ENCODE results near the gene CD320. TPM values are rescaled to one million over a fixed set of nuclear protein-coding genes. Genes with fewer than 3 reads are reported as not detected.
A peak's percentile ranks its signal among the peaks of the same experiment; 100 is the strongest.
"Not testable (repeated sequence)": the region's sequence is repeated elsewhere in the genome, so short reads cannot be mapped to it uniquely, and the experiment has no call there.

Gene CD320
- total RNA-seq, 4 donors from 2014 or later = 25.7 to 63.2 (median 47.4) TPM

DNA sequence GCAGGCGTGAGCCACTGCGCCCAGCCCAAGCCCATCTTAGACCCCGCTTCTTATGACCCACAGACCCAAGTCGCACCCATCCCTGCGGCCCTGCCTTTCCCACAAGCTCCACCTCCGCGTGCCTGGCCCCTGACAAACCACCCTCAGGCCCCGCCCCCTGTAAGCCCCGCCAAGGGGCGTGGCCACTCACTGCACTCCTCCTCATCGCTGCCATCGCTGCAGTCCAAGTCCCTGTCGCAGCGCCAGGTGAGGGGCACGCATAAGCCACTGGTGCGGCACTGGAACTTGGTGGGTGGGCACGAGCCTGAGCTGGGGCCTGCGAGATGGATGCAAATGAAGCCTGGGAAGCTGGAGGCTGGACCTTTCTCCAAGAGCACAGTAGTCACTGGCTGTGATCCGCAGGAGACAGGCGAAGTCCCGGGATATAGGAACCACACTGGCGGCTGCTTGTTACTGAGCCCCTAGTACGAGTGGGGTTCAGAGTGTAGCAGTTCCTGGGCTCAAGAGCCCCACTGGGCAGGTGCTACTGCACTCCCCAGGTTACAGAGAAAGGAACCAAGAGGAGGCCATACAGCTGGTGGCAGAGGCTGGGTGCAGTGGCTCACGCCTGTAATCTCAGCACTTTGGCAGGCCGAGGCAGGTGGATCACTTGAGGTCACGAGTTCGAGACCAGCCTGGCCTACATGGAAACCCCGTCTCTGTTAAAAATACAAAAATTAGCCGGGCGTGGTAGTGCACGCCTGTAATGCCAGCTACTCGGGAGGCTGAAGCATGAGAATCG, 3.1 kb downstream of the CD320 start:
- WGBS = 85% methylated on average over 33 of the region's 33 CpGs
- intact Hi-C loops (cut with DNase I) = no loop called here
- H3K36me3 ChIP-seq = peaks cover 11 to 32% (median 25%) of the 10 kb centered on the region in 4 donors
- no peak for TF ChIP-seq POLR2A (IDR thresholded peaks at IDR 0.05; ENCODE audit: low read depth)
- TF ChIP-seq, protein P1, sequence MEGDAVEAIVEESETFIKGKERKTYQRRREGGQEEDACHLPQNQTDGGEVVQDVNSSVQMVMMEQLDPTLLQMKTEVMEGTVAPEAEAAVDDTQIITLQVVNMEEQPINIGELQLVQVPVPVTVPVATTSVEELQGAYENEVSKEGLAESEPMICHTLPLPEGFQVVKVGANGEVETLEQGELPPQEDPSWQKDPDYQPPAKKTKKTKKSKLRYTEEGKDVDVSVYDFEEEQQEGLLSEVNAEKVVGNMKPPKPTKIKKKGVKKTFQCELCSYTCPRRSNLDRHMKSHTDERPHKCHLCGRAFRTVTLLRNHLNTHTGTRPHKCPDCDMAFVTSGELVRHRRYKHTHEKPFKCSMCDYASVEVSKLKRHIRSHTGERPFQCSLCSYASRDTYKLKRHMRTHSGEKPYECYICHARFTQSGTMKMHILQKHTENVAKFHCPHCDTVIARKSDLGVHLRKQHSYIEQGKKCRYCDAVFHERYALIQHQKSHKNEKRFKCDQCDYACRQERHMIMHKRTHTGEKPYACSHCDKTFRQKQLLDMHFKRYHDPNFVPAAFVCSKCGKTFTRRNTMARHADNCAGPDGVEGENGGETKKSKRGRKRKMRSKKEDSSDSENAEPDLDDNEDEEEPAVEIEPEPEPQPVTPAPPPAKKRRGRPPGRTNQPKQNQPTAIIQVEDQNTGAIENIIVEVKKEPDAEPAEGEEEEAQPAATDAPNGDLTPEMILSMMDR (IDR thresholded peaks at IDR 0.05) = no peak
- no peak for TF ChIP-seq EP300 (IDR thresholded peaks at IDR 0.05)
- TF ChIP-seq POLR2AphosphoS5 (IDR thresholded peaks at IDR 0.05) = no peak
- no peak overlapping the region for H3K4me3 ChIP-seq
- DNase-seq (ENCODE audit: extremely low spot score) = no peak
- no peaks in the 10 kb centered on the region for H3K9me3 ChIP-seq
- peaks cover 38 to 50% (median 46%) of the 10 kb centered on the region in 4 donors for H3K4me1 ChIP-seq
- no peak overlapping the region for H3K27ac ChIP-seq (replicated peaks in 1 of 4)
- H3K27me3 ChIP-seq = no peaks in the 10 kb centered on the region

DNA sequence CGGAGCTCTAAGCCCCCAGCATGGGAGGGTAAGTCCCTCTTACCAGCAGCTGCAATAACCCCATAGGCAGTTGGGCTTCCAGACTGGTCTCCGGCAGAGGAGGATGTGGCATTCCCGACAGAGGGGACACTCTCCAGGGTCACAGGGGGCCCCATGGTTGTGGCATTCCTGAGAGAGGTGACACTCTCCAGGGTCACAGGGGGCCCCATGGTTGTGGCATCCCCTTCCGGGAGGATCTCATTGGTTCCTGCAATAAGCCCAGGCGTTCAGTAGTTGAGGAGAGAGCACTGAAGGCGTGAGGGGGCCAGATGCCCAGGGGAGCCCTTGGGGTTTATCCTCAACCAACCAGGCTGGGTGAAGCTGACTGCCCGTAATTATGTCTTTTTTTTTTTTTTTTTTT, 5.4 kb downstream of the CD320 start:
- no peak for DNase-seq (ENCODE audit: extremely low spot score)
- H3K27me3 ChIP-seq = no peaks in the 10 kb centered on the region
- H3K4me1 ChIP-seq = peaks cover 19 to 28% (median 24%) of the 10 kb centered on the region in 4 donors
- WGBS = 72% methylated on average over 4 of the region's 7 CpGs
- no peak overlapping the region for H3K4me3 ChIP-seq
- no peak overlapping the region for H3K27ac ChIP-seq (replicated peaks in 1 of 4)
- no peaks in the 10 kb centered on the region for H3K9me3 ChIP-seq
- TF ChIP-seq POLR2AphosphoS5 (IDR thresholded peaks at IDR 0.05) (no peak), POLR2A (IDR thresholded peaks at IDR 0.05; ENCODE audit: low read depth) (no peak), EP300 (IDR thresholded peaks at IDR 0.05) (no peak)
- TF ChIP-seq, protein P1 (IDR thresholded peaks at IDR 0.05) = no peak
- peaks cover 4 to 23% (median 18%) of the 10 kb centered on the region in 4 donors for H3K36me3 ChIP-seq
- intact Hi-C loops (cut with DNase I) = no loop called here

DNA sequence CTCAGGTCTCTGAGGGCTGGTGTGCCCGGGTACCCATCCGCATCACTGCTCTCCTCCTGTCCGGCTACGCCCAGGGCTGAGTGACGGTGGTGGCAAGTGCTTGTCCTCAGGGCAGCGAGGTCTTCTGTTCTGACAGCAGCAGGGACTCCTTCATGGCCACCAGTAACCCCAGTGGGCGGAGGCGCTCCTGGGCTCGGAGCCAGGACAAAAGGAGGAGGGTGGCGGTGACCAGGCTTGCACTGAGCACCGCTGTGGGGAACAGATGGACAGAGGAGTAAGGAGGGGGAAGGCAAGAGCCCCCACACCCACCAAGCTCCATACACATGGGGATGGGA, 5.8 kb downstream of the CD320 start:
- TF ChIP-seq, protein P1 (IDR thresholded peaks at IDR 0.05) = no peak
- TF ChIP-seq EP300 (IDR thresholded peaks at IDR 0.05) = no peak
- Histone ChIP-seq H3K27ac (replicated peaks in 1 of 4) (no peak overlapping the region), H3K4me1 (peaks cover 15 to 24% (median 20%) of the 10 kb centered on the region in 4 donors), H3K36me3 (peaks cover 4 to 23% (median 18%) of the 10 kb centered on the region in 4 donors), H3K9me3 (no peaks in the 10 kb centered on the region), H3K27me3 (no peaks in the 10 kb centered on the region), H3K4me3 (no peak overlapping the region)
- 54% methylated on average over 4 of the region's 11 CpGs for WGBS
- DNase-seq (ENCODE audit: extremely low spot score) = no peak
- intact Hi-C loops (cut with DNase I) = no loop called here

DNA sequence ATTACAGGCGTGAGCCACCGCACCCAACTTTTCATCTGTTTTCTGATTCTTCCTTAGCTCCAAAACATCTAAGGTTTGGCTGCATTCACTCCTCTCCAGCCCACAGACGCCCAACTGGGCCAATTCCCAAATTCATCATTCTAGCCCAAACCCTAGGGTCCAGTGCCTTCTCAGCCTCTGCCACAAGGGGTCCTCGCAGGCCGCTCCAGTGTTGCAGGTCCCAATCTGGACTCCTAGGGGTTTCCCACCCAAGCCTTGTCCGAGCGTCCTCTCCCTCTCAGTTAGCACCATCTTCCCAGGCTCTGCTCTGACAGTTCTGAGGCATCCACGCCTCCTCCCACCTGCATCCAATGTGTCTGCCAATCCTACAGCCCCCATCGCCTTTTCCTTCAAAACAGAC, 16.8 kb downstream of the CD320 start:
- DNase-seq (ENCODE audit: extremely low spot score); intact Hi-C loops (cut with DNase I); H3K36me3 ChIP-seq; H3K9me3 ChIP-seq; H3K27me3 ChIP-seq; H3K4me1 ChIP-seq; H3K27ac ChIP-seq (replicated peaks in 1 of 4); H3K4me3 ChIP-seq: not testable (repeated sequence)
- WGBS = no CpG with 5 or more reads among the region's 9 CpGs

DNA sequence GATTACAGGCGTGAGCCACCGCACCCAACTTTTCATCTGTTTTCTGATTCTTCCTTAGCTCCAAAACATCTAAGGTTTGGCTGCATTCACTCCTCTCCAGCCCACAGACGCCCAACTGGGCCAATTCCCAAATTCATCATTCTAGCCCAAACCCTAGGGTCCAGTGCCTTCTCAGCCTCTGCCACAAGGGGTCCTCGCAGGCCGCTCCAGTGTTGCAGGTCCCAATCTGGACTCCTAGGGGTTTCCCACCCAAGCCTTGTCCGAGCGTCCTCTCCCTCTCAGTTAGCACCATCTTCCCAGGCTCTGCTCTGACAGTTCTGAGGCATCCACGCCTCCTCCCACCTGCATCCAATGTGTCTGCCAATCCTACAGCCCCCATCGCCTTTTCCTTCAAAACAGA, 31.6 kb downstream of the CD320 start:
- H3K4me3 ChIP-seq; H3K27ac ChIP-seq (replicated peaks in 1 of 4); H3K27me3 ChIP-seq; DNase-seq (ENCODE audit: extremely low spot score); intact Hi-C loops (cut with DNase I); H3K36me3 ChIP-seq; H3K4me1 ChIP-seq; H3K9me3 ChIP-seq: not testable (repeated sequence)
- no CpG with 5 or more reads among the region's 9 CpGs for WGBS

DNA sequence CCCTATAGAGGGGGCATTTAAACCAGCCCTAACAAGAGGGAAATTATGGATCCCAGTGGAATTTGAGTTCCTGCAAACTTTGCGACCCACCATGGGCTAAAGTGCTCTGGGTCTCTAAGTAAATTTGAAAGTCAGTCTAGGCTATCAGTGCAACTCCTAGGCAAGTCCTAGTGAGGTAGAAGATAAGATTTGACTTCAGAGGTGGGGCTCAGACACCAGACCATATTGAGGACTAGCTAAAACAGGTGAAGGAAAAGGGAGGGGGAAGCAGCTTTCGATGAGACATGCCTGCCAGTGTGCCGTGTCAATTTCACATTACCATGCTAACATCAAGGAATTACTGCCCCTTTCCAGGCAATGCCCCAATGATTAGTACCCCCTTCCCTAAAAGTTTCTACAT, 38.4 kb downstream of the CD320 start:
- intact Hi-C loops (cut with DNase I) = no loop called here
- Histone ChIP-seq H3K4me3 (peak overlapping the region in 1 of 4 donors; percentile 53), H3K9me3 (no peaks in the 10 kb centered on the region), H3K36me3 (no peaks in the 10 kb centered on the region), H3K4me1 (peaks cover 4 to 17% (median 13%) of the 10 kb centered on the region in 4 donors), H3K27ac (replicated peaks in 1 of 4) (no peak overlapping the region), H3K27me3 (peaks cover 0 to 9% (median 0%) of the 10 kb centered on the region in 4 donors)
- 93% methylated on average over 3 of the region's 3 CpGs for WGBS
- TF ChIP-seq POLR2A (IDR thresholded peaks at IDR 0.05; ENCODE audit: low read depth) = no peak
- no peak for DNase-seq (ENCODE audit: extremely low spot score)
